Spleen (tissue), 7 donors: ENCODE measurements around the gene SMAD5.

Experiments
- CTCF ChIP-seq, 11 experiments: fragments of 200-600 bp in 7 of 11; fragments of 450-650 bp in 4 of 11; sonication (generic) in 4 of 11; IDR thresholded peaks in 8 of 11; conservative IDR thresholded peaks in 3 of 11; 1 replicate in 7 of 11; 2 replicates in 4 of 11; pipeline versions ENCODE4 v1.4.0 to v1.8.0; 2016 to 2021; ENCODE audit warnings: antibody characterized with exemption in 11 of 11, inconsistent platforms in 4 of 11, mild to moderate bottlenecking in 1 of 11
- POLR2A ChIP-seq, 3 donors: fragments of 450-650 bp; IDR thresholded peaks; one replicate each; pipeline ENCODE4 v1.5.1; 2017; ENCODE audit warnings: antibody characterized with exemption in 3 of 3, mild to moderate bottlenecking in 1 of 3
- donor health status: DM: no; HTN: no; CAD: no; lungs with moderate emphysema.
- donor health status: DM: no; HTN: no; CAD: no.
- donor health status: DM: no; HTN: no; CAD: no.

DNA sequence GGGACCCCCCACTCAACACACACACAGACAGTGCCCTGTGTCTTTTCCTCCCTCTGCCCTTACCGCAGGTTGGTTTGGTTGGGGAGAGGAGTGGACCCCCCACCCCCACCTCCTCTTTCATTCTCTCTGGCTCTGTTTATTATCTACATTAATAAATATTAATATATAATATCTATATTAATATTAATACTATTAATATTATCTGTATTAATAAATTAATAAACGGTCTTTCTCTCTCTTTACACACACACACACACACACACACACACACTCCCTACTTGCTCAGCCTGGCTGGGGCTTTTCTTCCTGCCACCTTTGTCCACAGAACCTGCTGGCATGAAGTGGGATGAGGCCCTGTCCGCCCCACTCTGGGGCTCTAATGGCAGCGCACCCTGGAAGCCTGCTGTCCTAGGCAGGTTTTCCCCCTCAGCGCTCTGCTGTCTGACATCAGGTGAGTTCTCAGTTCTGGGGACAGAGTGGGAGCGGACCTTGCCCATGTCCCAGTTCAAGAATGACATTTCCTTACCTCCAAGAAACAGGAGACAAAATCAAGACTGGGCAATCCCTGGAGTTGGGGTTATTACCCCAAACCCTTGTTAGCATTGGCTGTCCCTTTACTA lies 70.8 kb downstream of the SMAD5 start:
- no peak for TF ChIP-seq CTCF (IDR thresholded peaks at IDR 0.05 in 8 of 11, conservative IDR thresholded peaks at IDR 0.05 in 3 of 11)
- no peak for TF ChIP-seq POLR2A (IDR thresholded peaks at IDR 0.05)
